OCI-LY3 (cell line): ENCODE data around the gene ECHS1.
"Not testable (repeated sequence)": the region's sequence is repeated elsewhere in the genome, so short reads cannot be mapped to it uniquely, and the experiment has no call there.

Source experiments
- CTCF ChIP-seq: fragments of 200-600, 300-600 bp; sonication (generic); IDR thresholded peaks from 2 replicates; pipeline ENCODE4 v1.5.1; 2014; ENCODE audit warnings: antibody characterized with exemption, low read length, low read depth
- EZH2phosphoT487 ChIP-seq: fragments of 200-600 bp; shearing (Covaris generic); IDR thresholded peaks from 2 replicates; pipeline ENCODE4 v1.6.1; 2018; ENCODE audit warnings: antibody characterized with exemption, mixed run types, low read depth

DNA sequence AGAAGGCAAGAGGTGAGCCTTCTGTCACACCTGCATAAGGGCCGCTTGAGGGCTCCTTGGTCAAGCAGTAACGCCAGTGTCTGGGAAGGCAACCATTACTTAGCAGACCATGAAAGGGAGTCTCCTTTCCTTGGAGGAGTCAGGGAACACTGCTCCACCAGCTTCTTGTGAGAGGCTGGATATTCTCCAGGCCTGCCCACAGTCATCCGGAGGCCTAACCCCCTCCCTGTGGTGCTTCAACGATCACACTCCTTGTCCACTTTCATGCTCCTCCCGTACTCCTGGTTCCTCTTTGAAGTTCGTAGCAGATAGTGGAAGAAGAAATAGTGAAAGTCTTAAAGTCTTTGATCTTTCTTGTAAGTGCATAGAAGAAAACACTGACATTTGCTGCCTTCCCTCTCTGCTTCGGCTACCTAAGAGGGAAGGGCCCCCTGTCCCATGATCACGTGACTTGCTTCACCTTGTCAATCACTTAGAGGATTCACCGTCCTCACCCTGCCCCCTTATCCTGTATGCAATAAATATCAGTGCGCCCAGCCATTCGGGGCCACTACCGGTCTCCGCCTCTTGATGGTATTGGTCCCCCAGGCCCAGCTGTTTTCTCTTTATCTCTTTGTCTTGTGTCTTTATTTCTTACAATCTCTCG, 51.0 kb downstream of the ECHS1 start:
- not testable (repeated sequence) for TF ChIP-seq CTCF, EZH2phosphoT487
